HG03575 (cell line): ENCODE measurements around the gene ZSCAN12.

Source experiments
- ATAC-seq: cut with Tn5 transposase; IDR thresholded peaks from one replicate; pipeline ENCODE4 v1.9.1; 2021; ENCODE audit not compliant: unreplicated experiment, insufficient number of reproducible peaks, low FRiP score; ENCODE audit errors: extremely low read depth

ZSCAN12 gene

GRCh38 chr6:28356666-28357020, 42.9 kb downstream of the ZSCAN12 start:
- no peak for ATAC-seq

GRCh38 chr6:28355743-28356665, 43.5 kb downstream of the ZSCAN12 start:
- no peak for ATAC-seq

- ATAC-seq: no peak
These were observed 44.6 kb downstream of the ZSCAN12 start for GRCh38 chr6:28354688-28355554.

- no peak for ATAC-seq
These were observed 45.4 kb downstream of the ZSCAN12 start for GRCh38 chr6:28353981-28354676.

- no peak for ATAC-seq
These were observed 46.2 kb downstream of the ZSCAN12 start for GRCh38 chr6:28353356-28353755.

- ATAC-seq: no peak
These were observed 48.0 kb downstream of the ZSCAN12 start for GRCh38 chr6:28351493-28351925.

- ATAC-seq: no peak
These were observed 48.5 kb downstream of the ZSCAN12 start for GRCh38 chr6:28351087-28351486.

- ATAC-seq: no peak
These were observed 49.4 kb downstream of the ZSCAN12 start, which contains the start of gene ZKSCAN3 for GRCh38 chr6:28349892-28350737. TSS of gene ZKSCAN3 (plus strand) at chr6:28349947. CDS start at chr6:28359587, 9,640 bp downstream.

GRCh38 chr6:28349344-28349891, 50.1 kb downstream of the ZSCAN12 start:
- ATAC-seq: no peak

GRCh38 chr6:28347119-28347518, 52.4 kb downstream of the ZSCAN12 start:
- no peak for ATAC-seq

- no peak for ATAC-seq
These were observed 54.3 kb downstream of the ZSCAN12 start for GRCh38 chr6:28345201-28345600.

GRCh38 chr6:28343898-28344677, 55.5 kb downstream of the ZSCAN12 start:
- no peak for ATAC-seq

- no peak for ATAC-seq
These were observed 59.0 kb downstream of the ZSCAN12 start for GRCh38 chr6:28340310-28341095.

GRCh38 chr6:28337121-28337520, 62.4 kb downstream of the ZSCAN12 start:
- ATAC-seq: no peak

- no peak for ATAC-seq
These were observed 63.0 kb downstream of the ZSCAN12 start for GRCh38 chr6:28336284-28337120.
